ENCODE data around the gene MAP1S. TPM values are rescaled to one million over a fixed set of nuclear protein-coding genes. Genes with fewer than 3 reads are reported as not detected.
"Not testable (repeated sequence)": the region's sequence is repeated elsewhere in the genome, so short reads cannot be mapped to it uniquely, and the experiment has no call there.

MAP1S gene
- total RNA-seq, 5 donors from 2014 or later (not counting 1 experiment from before 2014, with no cell fraction given): 32.8 to 78.5 (median 66.0) TPM

- no peak overlapping the region for H3K27ac Mint-ChIP-seq
- H3K4me1 ChIP-seq (ENCODE audit: control insufficient read depth in 1 of 2, extremely low read depth in 1 of 2, insufficient read depth in 2 of 2, low read length in 2 of 2): no peaks in the 10 kb centered on the region
- no peaks in the 10 kb centered on the region for H3K9me3 ChIP-seq
- peaks cover 27 to 73% of the 10 kb centered on the region in 2 donors for H3K36me3 ChIP-seq (ENCODE audit: control insufficient read depth in 2 of 2, extremely low read depth in 1 of 2, insufficient read depth in 1 of 2, low read length in 1 of 2)
- 100% methylated on average over 4 of the region's 4 CpGs for WGBS (ENCODE audit: insufficient coverage)
- H3K9me3 Mint-ChIP-seq: no peaks in the 10 kb centered on the region
- POLR2A ChIA-PET: interaction anchor here in 1 of 2 donors (0.5 kb wide), 1 partner anchor 76 kb away, joined by 6 read pairs; the partner anchor contains the start of gene JAK3
- ATAC-seq (replicated peaks in 1 of 4) (no peak), DNase-seq (no peak)
- no peak overlapping the region for H3K27ac ChIP-seq (ENCODE audit: low read length)
- no peaks in the 10 kb centered on the region for H3K27me3 Mint-ChIP-seq
- no peak overlapping the region for H3K4me3 Mint-ChIP-seq
- CTCF ChIA-PET: no interaction called here
- H3K36me3 Mint-ChIP-seq: peaks cover 48% of the 10 kb centered on the region
- no peak overlapping the region for H3K4me3 ChIP-seq (ENCODE audit: control insufficient read depth in 1 of 2, extremely low read depth in 1 of 2, low read length in 1 of 2)
- H3K27me3 ChIP-seq (replicated peaks in 1 of 2; ENCODE audit: control insufficient read depth in 2 of 2, extremely low read depth in 1 of 2, insufficient read depth in 2 of 2, low read length in 1 of 2): no peaks in the 10 kb centered on the region
- peaks cover 0 to 6% (median 0%) of the 10 kb centered on the region in 3 donors for H3K4me1 Mint-ChIP-seq
These were observed 52.9 kb downstream of the MAP1S start for GRCh38 chr19:17772172-17772571.

GRCh38 chr19:17775245-17775927, 56.1 kb downstream of the MAP1S start:
- WGBS (ENCODE audit: insufficient coverage): 95% methylated on average over 8 of the region's 16 CpGs
- peak in 9 of 35 experiments; percentile 18 to 50 (median 29) for DNase-seq

GRCh38 chr19:17775991-17776803, 56.9 kb downstream of the MAP1S start:
- Mint-ChIP-seq H3K36me3 (peaks cover 27% of the 10 kb centered on the region), H3K9me3 (no peaks in the 10 kb centered on the region), H3K4me3 (peak overlapping the region in 1 of 3 donors; percentile 9), H3K4me1 (peaks cover 0 to 16% (median 12%) of the 10 kb centered on the region in 3 donors), H3K27ac (peak overlapping the region in 1 of 2 donors; percentile 79), H3K27me3 (no peaks in the 10 kb centered on the region)
- ATAC-seq (replicated peaks in 1 of 4) (peak in 1 of 4 experiments; percentile 53), DNase-seq (peak in 1 of 35 experiments; percentile 32)
- Histone ChIP-seq H3K36me3 (ENCODE audit: control insufficient read depth in 2 of 2, extremely low read depth in 1 of 2, insufficient read depth in 1 of 2, low read length in 1 of 2) (peaks cover 31 to 48% of the 10 kb centered on the region in 2 donors), H3K4me3 (ENCODE audit: control insufficient read depth in 1 of 2, extremely low read depth in 1 of 2, low read length in 1 of 2) (no peak overlapping the region), H3K9me3 (no peaks in the 10 kb centered on the region), H3K4me1 (ENCODE audit: control insufficient read depth in 1 of 2, extremely low read depth in 1 of 2, insufficient read depth in 2 of 2, low read length in 2 of 2) (peaks cover 0 to 10% of the 10 kb centered on the region in 2 experiments), H3K27ac (ENCODE audit: low read length) (no peak overlapping the region), H3K27me3 (replicated peaks in 1 of 2; ENCODE audit: control insufficient read depth in 2 of 2, extremely low read depth in 1 of 2, insufficient read depth in 2 of 2, low read length in 1 of 2) (no peaks in the 10 kb centered on the region)
- ChIA-PET POLR2A (interaction anchor here in 1 of 2 donors (0.5 kb wide), 1 partner anchor 479 kb away, joined by 9 read pairs; no protein-coding TSS in a partner anchor), CTCF (interaction anchor here in 1 of 2 donors (0.6 kb wide), 1 partner anchor 39 kb away, joined by 4 read pairs; no protein-coding TSS in a partner anchor)
- 81% methylated on average over 21 of the region's 27 CpGs for WGBS (ENCODE audit: insufficient coverage)

More at GRCh38 chr19:17775245-17775927, 56.1 kb downstream of the MAP1S start:
- no peaks in the 10 kb centered on the region for H3K27me3 ChIP-seq (replicated peaks in 1 of 2; ENCODE audit: control insufficient read depth in 2 of 2, extremely low read depth in 1 of 2, insufficient read depth in 2 of 2, low read length in 1 of 2)
- ATAC-seq (replicated peaks in 1 of 4): no peak
- ChIA-PET CTCF (interaction anchor here (0.5 to 0.6 kb wide), 2 partner anchors 35 to 40 kb away, joined by 3 to 4 read pairs; no protein-coding TSS in a partner anchor), POLR2A (interaction anchor here in 1 of 2 donors (0.5 kb wide), 1 partner anchor 479 kb away, joined by 9 read pairs; no protein-coding TSS in a partner anchor)
- no peaks in the 10 kb centered on the region for H3K9me3 ChIP-seq
- H3K36me3 ChIP-seq (ENCODE audit: control insufficient read depth in 2 of 2, extremely low read depth in 1 of 2, insufficient read depth in 1 of 2, low read length in 1 of 2): peaks cover 28 to 49% of the 10 kb centered on the region in 2 donors
- H3K27ac Mint-ChIP-seq: peak overlapping the region; percentile 12 to 15
- H3K36me3 Mint-ChIP-seq: peaks cover 35% of the 10 kb centered on the region
- H3K27me3 Mint-ChIP-seq: no peaks in the 10 kb centered on the region
- H3K4me3 Mint-ChIP-seq: no peak overlapping the region
- H3K9me3 Mint-ChIP-seq: no peaks in the 10 kb centered on the region
- H3K27ac ChIP-seq (ENCODE audit: low read length): no peak overlapping the region
- H3K4me1 ChIP-seq (ENCODE audit: control insufficient read depth in 1 of 2, extremely low read depth in 1 of 2, insufficient read depth in 2 of 2, low read length in 2 of 2): peaks cover 0 to 10% of the 10 kb centered on the region in 2 experiments
- peaks cover 0 to 16% (median 12%) of the 10 kb centered on the region in 3 donors for H3K4me1 Mint-ChIP-seq
- H3K4me3 ChIP-seq (ENCODE audit: control insufficient read depth in 1 of 2, extremely low read depth in 1 of 2, low read length in 1 of 2): no peak overlapping the region

- WGBS (ENCODE audit: insufficient coverage): 96% methylated on average over 7 of the region's 10 CpGs
- H3K4me3 ChIP-seq (ENCODE audit: control insufficient read depth in 1 of 2, extremely low read depth in 1 of 2, low read length in 1 of 2); H3K4me3 Mint-ChIP-seq; H3K27ac Mint-ChIP-seq; DNase-seq; ATAC-seq (replicated peaks in 1 of 4); H3K9me3 Mint-ChIP-seq; H3K27ac ChIP-seq (ENCODE audit: low read length); H3K27me3 ChIP-seq (replicated peaks in 1 of 2; ENCODE audit: control insufficient read depth in 2 of 2, extremely low read depth in 1 of 2, insufficient read depth in 2 of 2, low read length in 1 of 2); H3K27me3 Mint-ChIP-seq; H3K9me3 ChIP-seq: not testable (repeated sequence)
- POLR2A ChIA-PET: interaction anchor here in 1 of 2 donors (0.7 kb wide), 1 partner anchor 25 kb away, joined by 12 read pairs; no protein-coding TSS in a partner anchor
- Histone ChIP-seq H3K36me3 (ENCODE audit: control insufficient read depth in 2 of 2, extremely low read depth in 1 of 2, insufficient read depth in 1 of 2, low read length in 1 of 2) (peaks cover 34 to 47% of the 10 kb centered on the region in 2 donors), H3K4me1 (ENCODE audit: control insufficient read depth in 1 of 2, extremely low read depth in 1 of 2, insufficient read depth in 2 of 2, low read length in 2 of 2) (peaks cover 0 to 10% of the 10 kb centered on the region in 2 experiments)
- CTCF ChIA-PET: interaction anchor here in 1 of 2 donors (0.7 kb wide), 1 partner anchor 9 kb away, joined by 3 read pairs; no protein-coding TSS in a partner anchor
- peaks cover 26% of the 10 kb centered on the region for H3K36me3 Mint-ChIP-seq
- peaks cover 0 to 16% (median 12%) of the 10 kb centered on the region in 3 donors for H3K4me1 Mint-ChIP-seq
These were observed 58.6 kb downstream of the MAP1S start for GRCh38 chr19:17777840-17778239.

GRCh38 chr19:17778251-17778967, 59.1 kb downstream of the MAP1S start:
- Histone ChIP-seq H3K4me1 (ENCODE audit: control insufficient read depth in 1 of 2, extremely low read depth in 1 of 2, insufficient read depth in 2 of 2, low read length in 2 of 2) (peaks cover 0 to 10% of the 10 kb centered on the region in 2 experiments), H3K27ac (ENCODE audit: low read length) (no peak overlapping the region), H3K27me3 (replicated peaks in 1 of 2; ENCODE audit: control insufficient read depth in 2 of 2, extremely low read depth in 1 of 2, insufficient read depth in 2 of 2, low read length in 1 of 2) (no peaks in the 10 kb centered on the region), H3K36me3 (ENCODE audit: control insufficient read depth in 2 of 2, extremely low read depth in 1 of 2, insufficient read depth in 1 of 2, low read length in 1 of 2) (peaks cover 35 to 44% of the 10 kb centered on the region in 2 donors), H3K4me3 (ENCODE audit: control insufficient read depth in 1 of 2, extremely low read depth in 1 of 2, low read length in 1 of 2) (no peak overlapping the region), H3K9me3 (no peaks in the 10 kb centered on the region)
- POLR2A ChIA-PET: no interaction called here
- Mint-ChIP-seq H3K4me3 (no peak overlapping the region), H3K27me3 (no peaks in the 10 kb centered on the region), H3K27ac (no peak overlapping the region), H3K9me3 (no peaks in the 10 kb centered on the region), H3K36me3 (peaks cover 20% of the 10 kb centered on the region), H3K4me1 (peaks cover 0 to 16% (median 12%) of the 10 kb centered on the region in 3 donors)
- ATAC-seq (replicated peaks in 1 of 4): peak in 3 of 4 experiments; percentile 55 to 75 (median 56)
- peak in 8 of 35 experiments; percentile 17 to 46 (median 30) for DNase-seq
- 89% methylated on average over 34 of the region's 37 CpGs for WGBS (ENCODE audit: insufficient coverage)
- CTCF ChIA-PET: no interaction called here

Measured in T-cell (primary cell).